AG20443 (cell line): Measurements from ENCODE around the gene RAB8B.
"Not testable (repeated sequence)": the region's sequence is repeated elsewhere in the genome, so short reads cannot be mapped to it uniquely, and the experiment has no call there.

Source experiments
- DNase-seq: peaks from one replicate; pipeline ENCODE4 v3.0.0; 2012; ENCODE audit warnings: low spot score, mixed read lengths

Gene RAB8B

GRCh38 chr15:63208824-63209223, 19.4 kb downstream of the RAB8B start:
- DNase-seq, result not testable (repeated sequence)

GRCh38 chr15:63210151-63211091, 21.0 kb downstream of the RAB8B start:
- no peak for DNase-seq

- DNase-seq, result no peak
Observed at GRCh38 chr15:63211092-63211490, 21.7 kb downstream of the RAB8B start.

- DNase-seq, result no peak
Observed at GRCh38 chr15:63211549-63211948, 22.1 kb downstream of the RAB8B start.

- DNase-seq, result peak; percentile 45
Observed at GRCh38 chr15:63212050-63213004, 22.9 kb downstream of the RAB8B start.

GRCh38 chr15:63218100-63218808, 28.8 kb downstream of the RAB8B start:
- DNase-seq, result peak; percentile 68

GRCh38 chr15:63219196-63219710, 29.8 kb downstream of the RAB8B start:
- DNase-seq, result no peak

- peak; percentile 43 for DNase-seq
Observed at GRCh38 chr15:63221346-63221745, 31.9 kb downstream of the RAB8B start.

GRCh38 chr15:63223463-63223862, 34.1 kb downstream of the RAB8B start:
- DNase-seq, result no peak

GRCh38 chr15:63225381-63225780, 36.0 kb downstream of the RAB8B start:
- DNase-seq, result no peak

- DNase-seq, result no peak
Observed at GRCh38 chr15:63226155-63226883, 36.9 kb downstream of the RAB8B start.

GRCh38 chr15:63226966-63227401, 37.6 kb downstream of the RAB8B start:
- no peak for DNase-seq

- no peak for DNase-seq
Observed at GRCh38 chr15:63227689-63228088, 38.3 kb downstream of the RAB8B start.

GRCh38 chr15:63231206-63231605, 41.8 kb downstream of the RAB8B start:
- DNase-seq, result no peak

- DNase-seq, result no peak
Observed at GRCh38 chr15:63231706-63232105, 42.3 kb downstream of the RAB8B start.

GRCh38 chr15:63232405-63232804, 43.0 kb downstream of the RAB8B start:
- DNase-seq, result no peak

GRCh38 chr15:63232943-63233342, 43.5 kb downstream of the RAB8B start:
- no peak for DNase-seq

GRCh38 chr15:63233667-63234423, 44.4 kb downstream of the RAB8B start:
- peak; percentile 48 for DNase-seq

- DNase-seq, result peak; percentile 41
Observed at GRCh38 chr15:63234451-63234870, 45.1 kb downstream of the RAB8B start.

- DNase-seq, result no peak
Observed at GRCh38 chr15:63236272-63236671, 46.9 kb downstream of the RAB8B start.
